ENCODE results near the gene AGPAT4.

DNA sequence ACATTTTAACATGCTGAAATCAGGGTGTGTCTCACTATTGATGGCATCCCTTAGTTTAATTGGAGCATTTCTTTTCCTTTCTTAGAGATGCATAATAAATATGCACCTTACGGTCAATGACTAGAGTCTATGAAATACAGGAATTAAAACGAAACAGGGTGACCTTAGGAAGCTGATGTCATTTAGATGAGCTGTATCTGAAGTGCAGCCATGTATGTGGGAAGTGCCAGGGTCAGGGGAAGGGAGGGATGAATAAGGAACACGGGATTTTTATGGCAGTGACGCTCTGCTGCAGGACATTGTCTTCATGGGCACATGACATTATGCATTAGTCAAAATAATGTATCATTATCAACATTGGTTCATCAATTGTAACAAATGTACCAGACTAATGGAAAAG lies 84.0 kb downstream of the AGPAT4 start:
- no peak for TF ChIP-seq EZH2 (IDR thresholded peaks at IDR 0.05; ENCODE audit: low read length)
- TF ChIP-seq, protein P1, sequence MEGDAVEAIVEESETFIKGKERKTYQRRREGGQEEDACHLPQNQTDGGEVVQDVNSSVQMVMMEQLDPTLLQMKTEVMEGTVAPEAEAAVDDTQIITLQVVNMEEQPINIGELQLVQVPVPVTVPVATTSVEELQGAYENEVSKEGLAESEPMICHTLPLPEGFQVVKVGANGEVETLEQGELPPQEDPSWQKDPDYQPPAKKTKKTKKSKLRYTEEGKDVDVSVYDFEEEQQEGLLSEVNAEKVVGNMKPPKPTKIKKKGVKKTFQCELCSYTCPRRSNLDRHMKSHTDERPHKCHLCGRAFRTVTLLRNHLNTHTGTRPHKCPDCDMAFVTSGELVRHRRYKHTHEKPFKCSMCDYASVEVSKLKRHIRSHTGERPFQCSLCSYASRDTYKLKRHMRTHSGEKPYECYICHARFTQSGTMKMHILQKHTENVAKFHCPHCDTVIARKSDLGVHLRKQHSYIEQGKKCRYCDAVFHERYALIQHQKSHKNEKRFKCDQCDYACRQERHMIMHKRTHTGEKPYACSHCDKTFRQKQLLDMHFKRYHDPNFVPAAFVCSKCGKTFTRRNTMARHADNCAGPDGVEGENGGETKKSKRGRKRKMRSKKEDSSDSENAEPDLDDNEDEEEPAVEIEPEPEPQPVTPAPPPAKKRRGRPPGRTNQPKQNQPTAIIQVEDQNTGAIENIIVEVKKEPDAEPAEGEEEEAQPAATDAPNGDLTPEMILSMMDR (optimal IDR thresholded peaks at IDR 0.05 in 1 of 3, IDR thresholded peaks at IDR 0.05 in 1 of 3, conservative IDR thresholded peaks at IDR 0.05 in 1 of 3; ENCODE audit: extremely low read depth in 1 of 3, insufficient read depth in 2 of 3, low read length in 3 of 3) = no peak
